Measurements from ENCODE around the gene NPAT. TPM values are rescaled to one million over a fixed set of nuclear protein-coding genes. Genes with fewer than 3 reads are reported as not detected.

NPAT gene
- total and polyA plus RNA-seq, 2 of the 13 experiments (the other 11 are each of a cell fraction or from before 2014, with no cell fraction given) = 4.4 to 11.2 TPM

- TF ChIP-seq FUBP1 (CRISPR knock-in tag; IDR thresholded peaks at IDR 0.05; ENCODE audit: borderline replicate concordance) (no peak), RBM39 (IDR thresholded peaks at IDR 0.05; ENCODE audit: low read depth, low read length, poor library complexity, severe bottlenecking) (no peak), ARID5B (CRISPR knock-in tag; IDR thresholded peaks at IDR 0.05) (peak; percentile 59; the same call in 1 of the 2 replicates), ZSCAN30 (CRISPR knock-in tag; IDR thresholded peaks at IDR 0.05) (no peak), WIZ (CRISPR knock-in tag; IDR thresholded peaks at IDR 0.05) (peak; percentile 65; the same call in 1 of the 2 replicates), THAP9 (CRISPR knock-in tag; IDR thresholded peaks at IDR 0.05; ENCODE audit: borderline replicate concordance) (peak; percentile 71; the same call in 1 of the 2 replicates), ZNF7 (CRISPR knock-in tag; IDR thresholded peaks at IDR 0.05) (no peak), NFE2L1 (CRISPR knock-in tag; IDR thresholded peaks at IDR 0.05; ENCODE audit: borderline replicate concordance) (no peak), BRCA1 (CRISPR knock-in tag; IDR thresholded peaks at IDR 0.05) (no peak), GPN1 (CRISPR knock-in tag; IDR thresholded peaks at IDR 0.05; ENCODE audit: borderline replicate concordance) (no peak), NFATC3 (CRISPR knock-in tag; IDR thresholded peaks at IDR 0.05) (no peak; the same call in 1 of the 2 replicates), ZNF296 (CRISPR knock-in tag; conservative IDR thresholded peaks at IDR 0.05) (no peak), THAP7 (CRISPR knock-in tag; IDR thresholded peaks at IDR 0.05) (peak; percentile 87; the same call in 1 of the 2 replicates), BATF2 (CRISPR knock-in tag; IDR thresholded peaks at IDR 0.05) (no peak), BRD4 (CRISPR knock-in tag; IDR thresholded peaks at IDR 0.05) (no peak; the same call in 1 of the 2 replicates), HIVEP1 (CRISPR knock-in tag; IDR thresholded peaks at IDR 0.05) (0 out of 2 replicates have a peak, but pooled peaks have one; percentile 22), ESRRA (CRISPR knock-in tag; IDR thresholded peaks at IDR 0.05; ENCODE audit: low read depth) (peak; percentile 15; the same call in 1 of the 2 replicates), SATB2 (CRISPR knock-in tag; IDR thresholded peaks at IDR 0.05) (no peak)
Measured at GRCh38 chr11:108222574-108223347, at the start of gene NPAT, which contains the start of gene ATM (continued).

All from HepG2 (cell line).